Motor neuron (in vitro differentiated cells): ENCODE data around the gene LDAF1. TPM values are rescaled to one million over a fixed set of nuclear protein-coding genes. Genes with fewer than 3 reads are reported as not detected.
"Not testable (repeated sequence)": the region's sequence is repeated elsewhere in the genome, so short reads cannot be mapped to it uniquely, and the experiment has no call there.

Experiments
- ATAC-seq, 8 experiments: fragments of 200-7000 bp; cut with Tn5 transposase; replicated peaks in 6 of 8; 2 replicates each; pipeline ENCODE4 v1.8.0; 2021; ENCODE audit warnings: mild to moderate bottlenecking in 8 of 8, moderate library complexity in 8 of 8
- H3K27ac ChIP-seq, 2 donors: fragments of 250-450 bp; sonication (Bioruptor Pico); 2 replicates each; pipeline ENCODE4 v1.9.0; 2021; ENCODE audit warnings: antibody characterized with exemption in 2 of 2, mild to moderate bottlenecking in 2 of 2, moderate library complexity in 1 of 2
- H3K4me1 ChIP-seq, 2 donors: fragments of 250-450 bp; sonication (Bioruptor Pico); replicated peaks in 1 of 2; 2 replicates each; pipeline ENCODE4 v1.6.1; 2021; ENCODE audit warnings: antibody characterized with exemption in 2 of 2, mild to moderate bottlenecking in 2 of 2, moderate library complexity in 1 of 2
- H3K4me3 ChIP-seq, 5 donors: fragments of 250-450 bp; sonication (Bioruptor Pico); 2 replicates each; pipeline ENCODE4 v1.9.0; 2021; ENCODE audit warnings: antibody characterized with exemption in 5 of 5, mild to moderate bottlenecking in 5 of 5, moderate library complexity in 4 of 5
- WGBS, 10 experiments: fragments of 450-650 bp; shearing (Covaris generic); methylation state at CpG; one replicate each; pipeline ENCODE4 v1.0.0; 2022; 5-methylcytosine and 5-hydroxymethylcytosine counted together
- in situ Hi-C, 9 experiments: fragments of 400-800 bp; cut with MboI; loops; one replicate each; pipeline ENCODE4 v1.15.0; 2021; ENCODE audit warnings: low sequenced_read_pairs in 9 of 9, low pct_unique_long_range_greater_than_20kb in 2 of 9; ENCODE audit not compliant: unreplicated experiment in 9 of 9
- total RNA-seq, 8 experiments: library from RNA; unstranded; fragments of 300-600 nt; gene quantifications; 2 replicates each; pipeline versions ENCODE4 v1.2.3 to v1.2.4, GENCODE V29; 2022

LDAF1 gene
- total RNA-seq, 8 experiments from 2014 or later: 4.4 to 27.3 (median 19.5) TPM

DNA sequence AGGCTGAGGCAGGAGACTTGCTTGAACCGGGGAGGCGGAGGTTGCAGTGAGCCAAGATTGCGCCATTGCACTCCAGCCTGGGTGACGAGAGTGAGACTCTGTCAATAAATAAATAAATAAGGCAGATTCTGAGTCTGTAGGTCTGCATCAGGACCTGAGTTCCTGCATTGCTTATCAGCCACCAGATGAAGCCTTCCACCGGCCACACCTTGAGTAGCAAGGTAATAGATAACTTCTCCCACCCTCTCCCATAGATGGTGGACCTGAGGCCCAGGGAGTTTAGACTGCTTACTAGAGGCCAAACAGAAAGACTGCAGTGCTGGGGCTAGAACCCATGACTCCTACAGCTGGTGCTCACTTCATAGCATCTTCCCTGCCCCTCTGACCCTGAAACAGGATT, 30.8 kb downstream of the LDAF1 start:
- ATAC-seq: no peak
- no peak overlapping the region for H3K4me3 ChIP-seq
- 40 to 100% (median 80%) methylated on average over 1 to 4 of the region's 5 CpGs; no CpG with 5 or more reads in 5 of the 10 experiments for WGBS, 10 experiments

DNA sequence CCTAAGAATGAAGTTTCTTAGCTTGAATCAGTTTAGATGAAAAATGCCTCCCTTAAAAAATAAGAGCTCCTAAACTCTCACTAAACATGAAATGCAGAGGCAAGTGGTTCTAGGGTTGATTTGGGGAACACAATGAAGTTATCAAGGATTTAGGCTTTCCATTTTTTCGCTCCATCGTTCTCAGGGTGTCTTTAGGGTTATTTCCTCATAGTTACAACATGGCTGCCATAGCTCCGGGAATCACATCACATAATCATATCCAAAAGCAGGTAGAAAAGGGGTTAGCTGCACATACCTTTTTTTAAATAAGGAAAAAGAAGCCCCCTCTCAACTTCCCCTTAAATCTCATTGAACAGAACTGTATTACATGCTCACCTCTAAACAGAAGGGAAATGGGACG, 31.5 kb downstream of the LDAF1 start:
- in situ Hi-C loops: loop anchor here in 3 of 9 experiments (25.0 kb wide), 2 partner anchors 97 to 1147 kb away; partner anchors contain the start of gene CRYM (in 2 of the 3)
- ATAC-seq: no peak

More for the DNA sequence above, 30.8 kb downstream of the LDAF1 start:
- H3K4me1 ChIP-seq: no peaks in the 10 kb centered on the region
- no peak overlapping the region for H3K27ac ChIP-seq
- in situ Hi-C loops: loop anchor here in 6 of 9 experiments (10.0 to 25.0 kb wide), 5 partner anchors 95 to 1148 kb away; partner anchors contain the start of gene CRYM (in 2 of the 6)

DNA sequence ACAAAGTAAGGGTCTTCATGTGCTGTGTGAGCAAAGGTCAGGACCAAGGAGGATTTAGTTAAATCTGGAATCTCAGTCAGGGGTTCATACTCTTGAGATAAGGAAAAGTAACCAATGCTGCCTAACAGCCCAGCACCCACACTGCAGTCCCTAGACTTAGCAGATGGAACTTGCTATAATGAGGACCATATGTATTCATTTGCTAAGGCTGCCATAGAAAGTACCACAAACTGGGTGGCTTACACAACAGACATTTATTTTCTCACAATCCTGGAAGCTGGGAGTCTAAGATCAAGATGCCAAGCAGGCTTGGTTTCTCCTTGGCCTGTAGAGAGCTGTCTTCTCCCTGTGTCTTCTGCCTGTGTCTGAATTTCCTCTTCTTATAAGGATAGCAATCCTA, 32.1 kb downstream of the LDAF1 start:
- ATAC-seq: no peak
- in situ Hi-C loops: loop anchor here in 3 of 9 experiments (25.0 kb wide), 2 partner anchors 97 to 1147 kb away; partner anchors contain the start of gene CRYM (in 2 of the 3)
- no peak overlapping the region for H3K27ac ChIP-seq

More for the DNA sequence above, 31.5 kb downstream of the LDAF1 start:
- 70 to 100% (median 80%) methylated on average over 2 to 4 of the region's 4 CpGs; no CpG with 5 or more reads in 2 of the 10 experiments for WGBS, 10 experiments
- Histone ChIP-seq H3K4me3 (no peak overlapping the region), H3K27ac (no peak overlapping the region), H3K4me1 (no peaks in the 10 kb centered on the region)

DNA sequence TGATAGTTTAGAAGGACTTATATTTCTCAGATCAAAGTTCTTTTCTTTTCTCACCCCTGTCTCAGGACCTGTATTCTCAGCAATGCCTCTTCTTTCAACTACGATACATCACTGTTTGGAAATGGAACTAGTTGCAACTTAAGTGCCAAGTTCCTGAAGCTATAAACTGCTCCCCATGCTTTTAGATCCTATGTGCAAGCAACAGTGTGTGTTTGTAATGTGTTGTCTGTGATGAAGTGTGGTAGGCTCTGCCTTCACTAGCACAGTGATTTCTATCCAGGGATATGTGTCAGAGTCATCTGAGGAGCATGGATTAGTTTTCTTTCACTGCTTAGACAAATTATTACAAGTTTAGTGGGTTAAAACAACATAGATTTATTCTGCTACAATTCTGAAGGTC, 34.5 kb downstream of the LDAF1 start:
- H3K4me3 ChIP-seq: no peak overlapping the region
- in situ Hi-C loops: loop anchor here in 3 of 9 experiments (25.0 kb wide), 2 partner anchors 94 to 1144 kb away; partner anchors contain the start of gene CRYM (in 2 of the 3)
- H3K4me1 ChIP-seq: no peaks in the 10 kb centered on the region
- H3K27ac ChIP-seq: no peak overlapping the region
- WGBS, 10 experiments: 40 to 100% (median 100%) methylated on average over 1 of the region's 1 CpG; no CpG with 5 or more reads in 3 of the 10 experiments
- ATAC-seq: no peak

More for the DNA sequence above, 32.1 kb downstream of the LDAF1 start:
- Histone ChIP-seq H3K4me3 (no peak overlapping the region), H3K4me1 (no peaks in the 10 kb centered on the region)

DNA sequence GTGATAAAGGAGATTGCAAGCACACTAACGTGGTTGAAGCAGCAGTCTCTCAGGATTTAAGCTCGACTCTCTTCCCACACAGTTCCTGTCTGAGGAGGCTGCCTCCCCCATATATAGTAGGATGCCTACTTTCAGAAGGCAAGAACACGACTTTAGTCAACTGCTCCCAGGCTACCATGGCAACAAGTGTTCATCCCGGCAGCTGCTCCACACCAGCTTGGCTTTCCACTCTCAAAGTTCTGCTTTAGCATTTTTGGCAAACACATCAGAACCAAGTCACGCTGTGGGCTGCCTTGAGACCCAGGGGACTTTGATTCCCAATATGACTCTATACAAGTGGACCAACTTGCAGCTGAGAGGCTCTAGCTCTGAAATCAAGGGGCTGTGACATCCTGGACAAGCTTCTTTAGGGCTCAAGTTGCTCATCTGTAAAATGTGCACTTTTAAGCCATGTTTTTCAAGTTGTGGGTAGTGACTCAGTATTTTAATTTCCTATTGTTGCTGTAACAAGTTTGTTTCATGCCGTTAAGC, 36.4 kb downstream of the LDAF1 start:
- peak in 2 of 8 experiments; percentile 63 to 74 for ATAC-seq
- Histone ChIP-seq H3K27ac (no peak overlapping the region), H3K4me3 (no peak overlapping the region), H3K4me1 (no peaks in the 10 kb centered on the region)
- WGBS, 10 experiments: 0 to 72% (median 25%) methylated on average over 2 to 4 of the region's 6 CpGs; no CpG with 5 or more reads in 2 of the 10 experiments
- in situ Hi-C loops: loop anchor here in 3 of 9 experiments (25.0 kb wide), 2 partner anchors 92 to 1142 kb away; partner anchors contain the start of gene CRYM (in 2 of the 3)

DNA sequence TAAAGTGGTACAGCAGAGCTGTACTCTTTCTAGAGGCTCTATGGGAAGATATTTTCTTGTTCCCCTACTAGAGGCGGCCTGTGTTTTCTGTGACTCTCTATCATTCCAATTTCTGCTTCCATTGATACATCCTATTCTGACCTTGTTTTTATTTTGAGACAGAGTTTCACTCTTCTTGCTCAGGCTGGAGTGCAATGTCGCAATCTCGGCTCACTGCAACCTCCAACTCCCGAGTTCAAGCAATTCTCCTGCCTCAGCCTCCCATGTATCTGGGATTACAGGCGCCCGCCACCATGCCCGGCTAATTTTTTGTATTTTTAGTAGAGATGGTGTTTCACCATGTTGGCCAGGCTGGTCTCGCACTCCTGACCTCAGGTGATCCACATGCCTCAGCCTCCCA, 36.9 kb downstream of the LDAF1 start:
- in situ Hi-C loops: loop anchor here in 3 of 9 experiments (25.0 kb wide), 2 partner anchors 92 to 1142 kb away; partner anchors contain the start of gene CRYM (in 2 of the 3)
- not testable (repeated sequence) for H3K4me3 ChIP-seq, H3K4me1 ChIP-seq, H3K27ac ChIP-seq, ATAC-seq
- WGBS, 10 experiments: 40 to 100% (median 75%) methylated on average over 1 to 7 of the region's 8 CpGs; no CpG with 5 or more reads in 5 of the 10 experiments

DNA sequence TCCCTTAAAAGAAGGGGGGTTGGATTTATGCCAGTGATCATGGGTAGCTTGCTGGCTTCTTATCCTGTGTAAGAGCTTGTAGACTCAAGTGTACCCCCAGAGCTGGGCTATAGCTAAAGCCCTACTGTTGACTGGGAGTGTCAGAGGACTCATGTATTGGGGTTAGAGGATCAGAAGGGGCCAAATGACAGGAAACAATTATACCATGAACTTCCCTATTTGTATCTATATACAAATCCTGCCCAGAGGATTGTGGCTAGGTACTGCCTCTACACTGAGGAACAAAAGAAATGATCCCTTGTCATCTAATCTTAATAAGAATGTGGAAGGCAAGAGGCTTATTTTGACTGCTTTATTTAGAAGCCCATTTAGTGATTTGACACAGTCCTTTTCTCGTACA, 38.6 kb downstream of the LDAF1 start:
- Histone ChIP-seq H3K4me1 (no peaks in the 10 kb centered on the region), H3K4me3 (no peak overlapping the region), H3K27ac (no peak overlapping the region)
- no peak for ATAC-seq
- in situ Hi-C loops: loop anchor here in 3 of 9 experiments (25.0 kb wide), 2 partner anchors 90 to 1140 kb away; partner anchors contain the start of gene CRYM (in 2 of the 3)
- WGBS, 10 experiments: 25 to 80% (median 38%) methylated on average over 1 of the region's 1 CpG; no CpG with 5 or more reads in 6 of the 10 experiments

DNA sequence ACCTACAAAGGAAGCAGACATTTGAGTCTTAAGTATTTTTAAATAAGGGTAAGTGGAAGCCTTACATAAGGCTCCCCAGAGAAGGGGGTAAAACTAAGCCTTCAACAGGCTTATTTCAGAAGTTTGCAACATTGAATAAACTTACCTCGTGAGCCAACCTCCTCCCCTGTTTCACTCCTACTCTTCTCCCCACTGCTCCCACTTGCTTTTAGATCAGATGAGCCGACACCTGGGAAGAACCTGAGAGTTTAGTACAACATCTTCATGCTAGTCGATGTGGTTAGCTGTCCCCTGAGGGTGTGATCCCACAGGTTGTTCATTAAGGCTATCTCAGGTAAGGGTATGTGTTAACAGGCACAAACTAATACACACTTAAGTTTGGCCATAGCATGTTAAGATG, 39.1 kb downstream of the LDAF1 start:
- Histone ChIP-seq H3K4me1 (no peaks in the 10 kb centered on the region), H3K27ac (no peak overlapping the region), H3K4me3 (no peak overlapping the region)
- no peak for ATAC-seq
- in situ Hi-C loops: loop anchor here in 3 of 9 experiments (25.0 kb wide), 2 partner anchors 90 to 1140 kb away; partner anchors contain the start of gene CRYM (in 2 of the 3)
- WGBS, 10 experiments: 8 to 100% (median 66%) methylated on average over 1 to 3 of the region's 3 CpGs; no CpG with 5 or more reads in 3 of the 10 experiments

DNA sequence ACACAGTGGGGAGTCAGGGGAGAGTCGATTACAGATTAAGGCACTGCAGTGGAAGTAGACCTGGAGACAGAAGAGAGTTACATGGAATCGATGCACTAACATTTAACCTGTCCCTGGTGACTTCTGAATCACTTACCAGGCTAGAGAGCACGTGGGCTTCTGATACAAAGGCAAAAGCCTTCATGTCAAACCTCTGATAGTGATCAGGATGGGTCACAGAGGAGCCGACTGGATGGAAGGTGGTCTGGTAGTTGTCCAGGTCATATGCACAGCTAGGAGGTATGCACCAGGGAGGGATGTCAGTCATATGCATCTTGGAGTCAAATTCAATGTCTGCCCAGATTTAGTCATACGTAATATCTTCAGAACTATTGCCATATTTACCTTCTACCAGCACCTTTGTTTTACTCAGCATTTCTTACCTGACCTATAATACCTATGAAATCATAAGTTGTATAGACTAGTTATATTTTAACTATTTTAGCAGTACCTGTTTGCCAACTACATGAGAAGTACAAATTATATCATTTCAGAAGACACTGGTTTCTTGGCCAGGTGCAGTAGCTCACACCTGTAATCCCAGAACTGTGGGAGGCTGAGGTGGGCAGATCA, 41.2 kb downstream of the LDAF1 start:
- Histone ChIP-seq H3K4me3 (no peak overlapping the region), H3K4me1 (no peaks in the 10 kb centered on the region), H3K27ac (no peak overlapping the region)
- 0 to 80% (median 43%) methylated on average over 1 to 5 of the region's 5 CpGs; no CpG with 5 or more reads in 2 of the 10 experiments for WGBS, 10 experiments
- no peak for ATAC-seq
- in situ Hi-C loops: loop anchor here in 3 of 9 experiments (25.0 kb wide), 2 partner anchors 88 to 1138 kb away; partner anchors contain the start of gene CRYM (in 2 of the 3)

DNA sequence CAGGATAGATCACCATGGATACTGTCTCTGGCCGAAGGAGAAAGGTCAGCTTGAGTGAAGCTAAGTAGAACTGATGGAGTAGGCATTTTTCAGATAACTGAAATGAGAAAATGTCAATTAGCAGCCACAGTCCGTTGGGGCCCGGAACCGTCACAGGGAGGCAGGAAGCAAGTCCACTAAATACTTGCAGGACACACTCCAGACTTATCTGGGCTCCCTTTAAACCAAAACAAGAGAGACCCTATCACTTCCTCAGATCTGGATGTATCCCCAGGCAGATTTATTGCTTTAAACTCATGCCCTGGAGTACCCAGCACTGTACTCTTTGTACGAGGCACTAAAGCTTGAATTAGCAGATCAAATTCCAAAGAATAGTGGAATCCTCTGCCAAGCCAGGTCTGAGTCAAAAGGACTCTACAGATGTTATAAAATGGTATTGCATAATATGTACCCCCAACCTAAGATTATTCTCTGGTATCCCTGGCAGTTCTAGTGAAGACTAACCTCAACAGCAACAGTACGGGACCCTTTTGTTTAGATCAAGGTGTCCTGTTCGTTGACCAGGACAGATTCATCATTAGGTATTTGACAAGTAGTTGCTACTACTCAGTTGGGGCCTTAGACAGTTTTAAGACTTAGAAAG, 44.8 kb downstream of the LDAF1 start:
- 31 to 80% (median 71%) methylated on average over 3 to 7 of the region's 7 CpGs; no CpG with 5 or more reads in 3 of the 10 experiments for WGBS, 10 experiments

DNA sequence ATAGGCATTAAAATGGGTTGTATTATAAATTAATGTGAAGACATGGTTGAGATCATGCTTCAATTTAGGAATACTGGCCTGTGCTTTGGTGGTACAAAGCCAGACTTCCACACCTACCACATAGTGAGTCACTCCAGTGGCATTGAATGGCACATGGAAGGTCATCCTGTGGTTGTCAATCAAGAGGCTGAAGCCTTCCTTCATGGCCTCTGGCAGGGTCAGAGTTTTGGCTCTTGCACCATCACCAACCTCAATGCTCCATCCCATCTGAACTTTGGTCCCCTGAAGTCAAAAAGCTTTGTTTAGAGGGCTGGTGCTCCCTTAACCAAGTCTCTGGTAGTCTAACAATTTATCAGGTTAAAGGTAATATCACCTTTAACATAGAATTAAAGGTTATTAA, 46.8 kb downstream of the LDAF1 start:
- in situ Hi-C loops: no loop called here
- Histone ChIP-seq H3K4me3 (no peak overlapping the region), H3K27ac (no peak overlapping the region), H3K4me1 (no peaks in the 10 kb centered on the region)
- no peak for ATAC-seq

More for the DNA sequence above, 44.8 kb downstream of the LDAF1 start:
- in situ Hi-C loops: no loop called here
- ATAC-seq: no peak
- Histone ChIP-seq H3K27ac (no peak overlapping the region), H3K4me3 (no peak overlapping the region), H3K4me1 (no peaks in the 10 kb centered on the region)

DNA sequence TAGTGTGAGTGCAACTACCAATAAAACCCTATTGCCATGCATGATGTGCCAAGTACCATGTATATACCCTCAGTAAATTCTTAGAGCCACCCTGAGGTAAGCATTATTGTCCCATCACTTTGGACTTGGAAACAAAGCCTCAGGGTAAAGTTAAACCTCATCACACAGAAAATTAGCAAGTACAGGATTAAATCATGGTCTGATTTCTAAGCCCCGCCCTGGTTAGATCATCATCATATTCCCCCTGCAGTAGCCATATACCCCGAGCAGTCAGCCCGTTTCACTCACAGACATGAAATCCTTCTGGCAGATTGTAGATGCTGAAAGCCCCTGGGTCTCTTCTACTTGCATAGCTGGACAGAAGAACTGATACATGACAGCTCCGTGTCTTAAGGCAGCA, 48.1 kb downstream of the LDAF1 start:
- Histone ChIP-seq H3K27ac (no peak overlapping the region), H3K4me3 (no peak overlapping the region), H3K4me1 (no peaks in the 10 kb centered on the region)
- ATAC-seq: peak in 3 of 8 experiments; percentile 72 to 97 (median 85)
- in situ Hi-C loops: no loop called here
- WGBS, 10 experiments: 19 to 90% (median 64%) methylated on average over 1 to 4 of the region's 4 CpGs; no CpG with 5 or more reads in 2 of the 10 experiments
